ENCODE results near the gene CAMTA1. TPM values are rescaled to one million over a fixed set of nuclear protein-coding genes. Genes with fewer than 3 reads are reported as not detected.

The CAMTA1 gene
- total RNA-seq, 1 donor from 2014 or later = 268 TPM

GRCh38 chr1:6953907-6954364 is 168.7 kb downstream of the CAMTA1 start:
- H3K27me3 Mint-ChIP-seq (ENCODE audit: insufficient read depth, low read depth) = peaks cover under 1% of the 10 kb centered on the region
- H3K27ac Mint-ChIP-seq = no peak overlapping the region

GRCh38 chr1:6954591-6954990 is 169.3 kb downstream of the CAMTA1 start:
- peak; percentile 41 for DNase-seq (ENCODE audit: low spot score)
- TF ChIP-seq EZH2 (IDR thresholded peaks at IDR 0.05) (no peak), CTCF (IDR thresholded peaks at IDR 0.05) (no peak), EZH2phosphoT487 (IDR thresholded peaks at IDR 0.05) (no peak)
- peaks cover 16% of the 10 kb centered on the region for H3F3A ChIP-seq (ENCODE audit: low read depth)
- peaks cover 34% of the 10 kb centered on the region for H3K4me1 ChIP-seq
- H3K9ac ChIP-seq = no peak overlapping the region
- Mint-ChIP-seq H3K4me3 (peak overlapping the region; percentile 27), H3K36me3 (no peaks in the 10 kb centered on the region), H3K27ac (no peak overlapping the region), H3K27me3 (ENCODE audit: insufficient read depth, low read depth) (no peaks in the 10 kb centered on the region), H3K9me3 (no peaks in the 10 kb centered on the region), H3K4me1 (peaks cover 57% of the 10 kb centered on the region)
- peak overlapping the region; percentile 18 for H3K4me2 ChIP-seq
- peaks cover 17% of the 10 kb centered on the region for H4K20me1 ChIP-seq (ENCODE audit: low read depth)
- no peaks in the 10 kb centered on the region for H3K27me3 ChIP-seq
- no peaks in the 10 kb centered on the region for H3K79me2 ChIP-seq (ENCODE audit: low read depth)
- H2AFZ ChIP-seq (replicated peaks) = no peak overlapping the region
- no peaks in the 10 kb centered on the region for H3K36me3 ChIP-seq
- H3K27ac ChIP-seq = no peak overlapping the region
- H3K4me3 ChIP-seq = no peak overlapping the region
- H3K9me3 ChIP-seq (ENCODE audit: low read depth) = no peaks in the 10 kb centered on the region

More at GRCh38 chr1:6953907-6954364, 168.7 kb downstream of the CAMTA1 start:
- H3K4me1 Mint-ChIP-seq = peaks cover 57% of the 10 kb centered on the region
- H3K27ac ChIP-seq = no peak overlapping the region
- no peaks in the 10 kb centered on the region for H3K36me3 Mint-ChIP-seq
- H3K27me3 ChIP-seq = no peaks in the 10 kb centered on the region
- no peak overlapping the region for H3K4me2 ChIP-seq
- no peak overlapping the region for H3K4me3 Mint-ChIP-seq
- no peaks in the 10 kb centered on the region for H3K9me3 Mint-ChIP-seq
- H3F3A ChIP-seq (ENCODE audit: low read depth) = peaks cover 16% of the 10 kb centered on the region
- H3K9ac ChIP-seq = no peak overlapping the region
- H2AFZ ChIP-seq (replicated peaks) = no peak overlapping the region
- H4K20me1 ChIP-seq (ENCODE audit: low read depth) = peaks cover 17% of the 10 kb centered on the region
- TF ChIP-seq EZH2phosphoT487 (IDR thresholded peaks at IDR 0.05) (no peak), EZH2 (IDR thresholded peaks at IDR 0.05) (no peak), CTCF (IDR thresholded peaks at IDR 0.05) (no peak)
- no peaks in the 10 kb centered on the region for H3K36me3 ChIP-seq
- H3K79me2 ChIP-seq (ENCODE audit: low read depth) = no peaks in the 10 kb centered on the region
- no peaks in the 10 kb centered on the region for H3K9me3 ChIP-seq (ENCODE audit: low read depth)
- DNase-seq (ENCODE audit: low spot score) = no peak
- H3K4me3 ChIP-seq = no peak overlapping the region
- peaks cover 36% of the 10 kb centered on the region for H3K4me1 ChIP-seq

- Histone ChIP-seq H3K9me3 (ENCODE audit: low read depth) (no peaks in the 10 kb centered on the region), H3K27ac (no peak overlapping the region), H3K4me2 (no peak overlapping the region), H3K4me3 (no peak overlapping the region), H3K27me3 (no peaks in the 10 kb centered on the region), H4K20me1 (ENCODE audit: low read depth) (peaks cover 17% of the 10 kb centered on the region), H3K9ac (no peak overlapping the region), H3K36me3 (no peaks in the 10 kb centered on the region), H3K79me2 (ENCODE audit: low read depth) (no peaks in the 10 kb centered on the region), H2AFZ (replicated peaks) (no peak overlapping the region), H3F3A (ENCODE audit: low read depth) (peaks cover 10% of the 10 kb centered on the region), H3K4me1 (peaks cover 27% of the 10 kb centered on the region)
- H3K36me3 Mint-ChIP-seq = no peaks in the 10 kb centered on the region
- no peak overlapping the region for H3K4me3 Mint-ChIP-seq
- no peaks in the 10 kb centered on the region for H3K9me3 Mint-ChIP-seq
- H3K27ac Mint-ChIP-seq = no peak overlapping the region
- H3K4me1 Mint-ChIP-seq = peaks cover 56% of the 10 kb centered on the region
- TF ChIP-seq EZH2phosphoT487 (IDR thresholded peaks at IDR 0.05) (no peak), EZH2 (IDR thresholded peaks at IDR 0.05) (no peak), CTCF (IDR thresholded peaks at IDR 0.05) (no peak)
- no peak for DNase-seq (ENCODE audit: low spot score)
- H3K27me3 Mint-ChIP-seq (ENCODE audit: insufficient read depth, low read depth) = no peaks in the 10 kb centered on the region
Observed at GRCh38 chr1:6955357-6956094, 170.3 kb downstream of the CAMTA1 start.

Data from neural progenitor cell (in vitro differentiated cells).